Liver (tissue), 3 donors: Measurements from ENCODE around the gene KDM2B.

Source experiments
- FOXA1 ChIP-seq: IDR thresholded peaks from 2 replicates; pipeline ENCODE4 v1.6.1; 2016; ENCODE audit warnings: antibody characterized with exemption
- HNF4G ChIP-seq: IDR thresholded peaks from 2 replicates; pipeline ENCODE4 v1.6.1; 2016; ENCODE audit warnings: antibody characterized with exemption
- RXRA ChIP-seq, 2 donors: IDR thresholded peaks; 2 replicates each; pipeline ENCODE4 v1.6.1; 2017 to 2018; ENCODE audit warnings: antibody characterized with exemption in 2 of 2, mild to moderate bottlenecking in 1 of 2
- SP1 ChIP-seq: IDR thresholded peaks from 2 replicates; pipeline ENCODE4 v1.6.1; 2018; ENCODE audit warnings: antibody characterized with exemption, mild to moderate bottlenecking
- TF ChIP-seq, protein P1 (sequence below): fragments of 150-350 bp; IDR thresholded peaks from 2 replicates; pipeline ENCODE4 v1.5.1; 2017; ENCODE audit warnings: improper control_type of control experiment, low read depth, low read length; ENCODE audit not compliant: missing input control
- TF ChIP-seq, protein P2 (sequence below): IDR thresholded peaks from 2 replicates; pipeline ENCODE4 v1.6.1; 2016; ENCODE audit warnings: antibody characterized with exemption, mild to moderate bottlenecking
- TF ChIP-seq, protein P3 (sequence below): IDR thresholded peaks from 2 replicates; pipeline ENCODE4 v1.6.1; 2016; ENCODE audit warnings: antibody characterized with exemption
- donor health status: healthy.
- donor health status: healthy.

DNA sequence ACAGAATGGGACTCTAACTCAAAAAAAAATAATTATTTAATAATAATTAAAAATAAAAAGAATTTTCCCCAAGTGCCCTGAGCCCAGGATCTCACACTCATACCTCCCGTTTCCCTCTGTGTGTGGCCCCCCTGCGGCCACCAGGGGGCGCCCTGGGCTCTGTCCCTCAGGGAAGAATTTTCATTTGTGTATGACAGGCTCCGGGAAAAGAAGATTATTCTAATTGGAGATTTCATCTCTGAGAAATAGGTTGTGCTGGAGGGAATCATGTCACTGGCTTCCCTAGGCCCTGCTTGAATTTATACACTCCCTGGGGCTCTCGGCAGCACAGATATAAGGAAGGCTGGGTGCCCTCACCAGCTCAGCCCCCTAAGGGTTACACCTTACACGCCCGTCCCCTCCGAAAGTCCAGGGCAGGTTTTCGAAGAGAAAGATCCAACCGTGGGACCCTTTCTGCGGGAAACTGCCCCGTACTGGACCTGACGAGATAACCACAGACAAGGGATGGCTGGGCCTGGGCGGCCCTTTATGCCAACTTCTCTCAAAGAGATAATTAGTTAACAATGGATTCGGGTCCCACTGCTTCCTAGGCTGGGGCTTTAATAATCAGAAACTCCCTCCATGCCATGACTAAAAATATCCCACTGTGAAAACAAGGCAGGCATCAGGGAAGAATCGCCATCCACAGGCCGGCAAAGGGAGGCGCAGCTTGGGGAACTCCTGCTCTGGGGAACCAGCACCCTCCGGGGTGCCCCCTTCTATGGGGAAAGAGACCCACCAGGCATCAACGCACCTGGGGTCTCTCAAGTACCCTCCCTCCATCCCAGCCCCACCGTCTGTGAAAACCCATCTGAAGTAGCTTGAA lies 80.7 kb downstream of the KDM2B start:
- TF ChIP-seq, protein P1, sequence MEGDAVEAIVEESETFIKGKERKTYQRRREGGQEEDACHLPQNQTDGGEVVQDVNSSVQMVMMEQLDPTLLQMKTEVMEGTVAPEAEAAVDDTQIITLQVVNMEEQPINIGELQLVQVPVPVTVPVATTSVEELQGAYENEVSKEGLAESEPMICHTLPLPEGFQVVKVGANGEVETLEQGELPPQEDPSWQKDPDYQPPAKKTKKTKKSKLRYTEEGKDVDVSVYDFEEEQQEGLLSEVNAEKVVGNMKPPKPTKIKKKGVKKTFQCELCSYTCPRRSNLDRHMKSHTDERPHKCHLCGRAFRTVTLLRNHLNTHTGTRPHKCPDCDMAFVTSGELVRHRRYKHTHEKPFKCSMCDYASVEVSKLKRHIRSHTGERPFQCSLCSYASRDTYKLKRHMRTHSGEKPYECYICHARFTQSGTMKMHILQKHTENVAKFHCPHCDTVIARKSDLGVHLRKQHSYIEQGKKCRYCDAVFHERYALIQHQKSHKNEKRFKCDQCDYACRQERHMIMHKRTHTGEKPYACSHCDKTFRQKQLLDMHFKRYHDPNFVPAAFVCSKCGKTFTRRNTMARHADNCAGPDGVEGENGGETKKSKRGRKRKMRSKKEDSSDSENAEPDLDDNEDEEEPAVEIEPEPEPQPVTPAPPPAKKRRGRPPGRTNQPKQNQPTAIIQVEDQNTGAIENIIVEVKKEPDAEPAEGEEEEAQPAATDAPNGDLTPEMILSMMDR: peak; percentile 96
- TF ChIP-seq SP1 (no peak), RXRA (IDR thresholded peaks at IDR 0.05) (no peak), FOXA1 (no peak), HNF4G (no peak)
- TF ChIP-seq, protein P2, sequence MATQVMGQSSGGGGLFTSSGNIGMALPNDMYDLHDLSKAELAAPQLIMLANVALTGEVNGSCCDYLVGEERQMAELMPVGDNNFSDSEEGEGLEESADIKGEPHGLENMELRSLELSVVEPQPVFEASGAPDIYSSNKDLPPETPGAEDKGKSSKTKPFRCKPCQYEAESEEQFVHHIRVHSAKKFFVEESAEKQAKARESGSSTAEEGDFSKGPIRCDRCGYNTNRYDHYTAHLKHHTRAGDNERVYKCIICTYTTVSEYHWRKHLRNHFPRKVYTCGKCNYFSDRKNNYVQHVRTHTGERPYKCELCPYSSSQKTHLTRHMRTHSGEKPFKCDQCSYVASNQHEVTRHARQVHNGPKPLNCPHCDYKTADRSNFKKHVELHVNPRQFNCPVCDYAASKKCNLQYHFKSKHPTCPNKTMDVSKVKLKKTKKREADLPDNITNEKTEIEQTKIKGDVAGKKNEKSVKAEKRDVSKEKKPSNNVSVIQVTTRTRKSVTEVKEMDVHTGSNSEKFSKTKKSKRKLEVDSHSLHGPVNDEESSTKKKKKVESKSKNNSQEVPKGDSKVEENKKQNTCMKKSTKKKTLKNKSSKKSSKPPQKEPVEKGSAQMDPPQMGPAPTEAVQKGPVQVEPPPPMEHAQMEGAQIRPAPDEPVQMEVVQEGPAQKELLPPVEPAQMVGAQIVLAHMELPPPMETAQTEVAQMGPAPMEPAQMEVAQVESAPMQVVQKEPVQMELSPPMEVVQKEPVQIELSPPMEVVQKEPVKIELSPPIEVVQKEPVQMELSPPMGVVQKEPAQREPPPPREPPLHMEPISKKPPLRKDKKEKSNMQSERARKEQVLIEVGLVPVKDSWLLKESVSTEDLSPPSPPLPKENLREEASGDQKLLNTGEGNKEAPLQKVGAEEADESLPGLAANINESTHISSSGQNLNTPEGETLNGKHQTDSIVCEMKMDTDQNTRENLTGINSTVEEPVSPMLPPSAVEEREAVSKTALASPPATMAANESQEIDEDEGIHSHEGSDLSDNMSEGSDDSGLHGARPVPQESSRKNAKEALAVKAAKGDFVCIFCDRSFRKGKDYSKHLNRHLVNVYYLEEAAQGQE: no peak
- TF ChIP-seq, protein P3, sequence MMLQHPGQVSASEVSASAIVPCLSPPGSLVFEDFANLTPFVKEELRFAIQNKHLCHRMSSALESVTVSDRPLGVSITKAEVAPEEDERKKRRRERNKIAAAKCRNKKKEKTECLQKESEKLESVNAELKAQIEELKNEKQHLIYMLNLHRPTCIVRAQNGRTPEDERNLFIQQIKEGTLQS: no peak
